HUES48 (cell line): ENCODE results near the gene RAB43.
"Not testable (repeated sequence)": the region's sequence is repeated elsewhere in the genome, so short reads cannot be mapped to it uniquely, and the experiment has no call there.

Source experiments
- H3K27ac ChIP-seq: one replicate; pipeline ENCODE4 v1.7.0; 2013; ENCODE audit warnings: low read depth, low read length, inconsistent platforms
- H3K27me3 ChIP-seq: 2 replicates; pipeline ENCODE4 v1.6.1; 2013; ENCODE audit warnings: mild to moderate bottlenecking, low read length; ENCODE audit not compliant: control insufficient read depth, insufficient read depth
- H3K36me3 ChIP-seq: 2 replicates; pipeline ENCODE4 v1.6.1; 2013; ENCODE audit warnings: low read length; ENCODE audit not compliant: control insufficient read depth, insufficient read depth
- H3K4me1 ChIP-seq: 2 replicates; pipeline ENCODE4 v1.6.1; 2013; ENCODE audit warnings: mild to moderate bottlenecking, low read length; ENCODE audit not compliant: control insufficient read depth, insufficient read depth
- H3K4me3 ChIP-seq: 2 replicates; pipeline ENCODE4 v1.5.1; 2013; ENCODE audit warnings: mild to moderate bottlenecking, low read depth, low read length
- H3K9ac ChIP-seq: 2 replicates; pipeline ENCODE4 v1.6.1; 2013; ENCODE audit warnings: mild to moderate bottlenecking, low read depth, low read length, moderate library complexity
- H3K9me3 ChIP-seq: 2 replicates; pipeline ENCODE4 v1.6.1; 2013; ENCODE audit warnings: low read length; ENCODE audit not compliant: control insufficient read depth, insufficient read depth

RAB43 gene

DNA sequence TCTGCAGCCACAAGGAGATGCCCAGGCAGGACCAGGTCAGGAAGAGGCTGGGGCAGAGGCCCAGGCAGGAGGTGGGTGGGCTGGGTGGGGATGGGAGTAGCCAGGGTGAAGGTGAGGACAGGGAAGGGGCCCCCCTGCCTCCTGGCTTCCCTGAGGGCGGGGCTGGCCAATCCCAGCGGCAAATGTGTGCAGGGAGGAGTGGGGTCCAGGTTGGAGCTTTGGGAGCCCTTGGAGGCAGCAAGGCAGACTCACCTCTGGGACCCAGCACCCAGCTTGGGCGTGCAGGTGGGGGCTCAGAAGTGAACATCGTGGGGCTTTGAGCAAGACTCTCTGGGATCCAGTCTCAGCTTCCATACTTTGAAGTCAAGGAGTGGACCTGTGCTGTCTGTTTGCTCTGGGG lies 35.8 kb downstream of the RAB43 start:
- no peaks in the 10 kb centered on the region for H3K36me3 ChIP-seq
- H3K9ac ChIP-seq: no peak overlapping the region
- no peaks in the 10 kb centered on the region for H3K27me3 ChIP-seq
- no peak overlapping the region for H3K27ac ChIP-seq
- H3K4me3 ChIP-seq: no peak overlapping the region
- no peaks in the 10 kb centered on the region for H3K9me3 ChIP-seq
- H3K4me1 ChIP-seq: no peaks in the 10 kb centered on the region

DNA sequence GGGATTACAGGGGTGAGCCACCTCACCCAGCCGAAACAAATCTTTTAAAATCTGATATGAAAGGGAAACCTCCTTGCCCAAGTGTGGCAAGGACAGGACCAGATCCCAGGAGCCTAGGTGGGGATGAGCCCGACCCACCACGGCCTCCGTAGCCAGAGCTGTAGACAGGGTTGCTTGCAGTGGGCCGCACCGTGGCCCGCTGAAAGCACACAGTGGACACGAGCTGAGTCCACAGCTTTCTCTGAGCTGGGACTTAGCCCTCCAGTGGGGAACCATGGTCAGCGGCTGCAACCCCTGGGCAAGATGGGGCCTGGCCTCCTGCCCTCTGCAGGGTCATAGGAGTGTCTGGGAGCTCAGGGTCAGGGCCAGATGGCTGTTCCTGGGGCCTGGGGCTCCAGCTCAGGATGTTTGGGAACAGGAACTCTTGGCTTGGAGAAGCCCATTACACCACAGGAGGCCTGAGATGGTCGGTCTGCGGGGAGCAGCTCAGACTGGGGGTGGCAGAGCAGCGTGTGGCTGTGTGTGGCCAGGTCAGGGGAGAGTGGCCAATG lies 36.4 kb downstream of the RAB43 start:
- H3K4me1 ChIP-seq: no peaks in the 10 kb centered on the region
- no peaks in the 10 kb centered on the region for H3K36me3 ChIP-seq
- no peak overlapping the region for H3K9ac ChIP-seq

DNA sequence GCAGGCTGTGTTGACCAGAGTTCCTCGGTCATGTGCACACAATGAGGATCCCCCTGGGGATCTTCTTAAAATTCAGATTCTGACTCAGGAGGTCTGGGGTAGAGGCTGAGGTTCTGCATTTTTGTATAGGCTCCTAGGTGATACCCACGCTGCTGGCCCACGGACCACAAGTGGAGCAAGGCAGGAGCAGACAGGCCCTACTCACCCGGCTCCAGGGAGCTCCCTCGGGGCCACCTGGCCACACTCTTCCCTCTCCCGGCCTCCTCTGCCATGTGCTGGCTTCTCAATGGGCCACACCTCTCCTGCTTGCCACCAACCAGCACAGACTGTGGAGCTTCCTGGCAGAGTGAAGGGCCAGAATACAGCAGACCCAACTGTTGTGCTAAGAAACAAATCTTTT lies 37.1 kb downstream of the RAB43 start:
- H3K9ac ChIP-seq: no peak overlapping the region
- no peak overlapping the region for H3K4me3 ChIP-seq
- no peaks in the 10 kb centered on the region for H3K9me3 ChIP-seq
- H3K27ac ChIP-seq: no peak overlapping the region
- H3K4me1 ChIP-seq: no peaks in the 10 kb centered on the region
- H3K27me3 ChIP-seq: no peaks in the 10 kb centered on the region
- no peaks in the 10 kb centered on the region for H3K36me3 ChIP-seq

More for the DNA sequence above, 36.4 kb downstream of the RAB43 start:
- no peaks in the 10 kb centered on the region for H3K9me3 ChIP-seq
- H3K4me3 ChIP-seq: no peak overlapping the region
- H3K27me3 ChIP-seq: no peaks in the 10 kb centered on the region
- no peak overlapping the region for H3K27ac ChIP-seq

GRCh38 chr3:129082026-129082425 lies 39.6 kb downstream of the RAB43 start:
- Histone ChIP-seq H3K9ac (no peak overlapping the region), H3K36me3 (no peaks in the 10 kb centered on the region), H3K27me3 (no peaks in the 10 kb centered on the region), H3K9me3 (no peaks in the 10 kb centered on the region), H3K4me3 (no peak overlapping the region), H3K4me1 (no peaks in the 10 kb centered on the region), H3K27ac (no peak overlapping the region)

GRCh38 chr3:129081503-129081902 lies 40.1 kb downstream of the RAB43 start:
- H3K4me1 ChIP-seq: no peaks in the 10 kb centered on the region
- H3K4me3 ChIP-seq: no peak overlapping the region
- H3K27ac ChIP-seq: no peak overlapping the region
- no peaks in the 10 kb centered on the region for H3K9me3 ChIP-seq
- no peaks in the 10 kb centered on the region for H3K27me3 ChIP-seq
- no peak overlapping the region for H3K9ac ChIP-seq
- no peaks in the 10 kb centered on the region for H3K36me3 ChIP-seq

DNA sequence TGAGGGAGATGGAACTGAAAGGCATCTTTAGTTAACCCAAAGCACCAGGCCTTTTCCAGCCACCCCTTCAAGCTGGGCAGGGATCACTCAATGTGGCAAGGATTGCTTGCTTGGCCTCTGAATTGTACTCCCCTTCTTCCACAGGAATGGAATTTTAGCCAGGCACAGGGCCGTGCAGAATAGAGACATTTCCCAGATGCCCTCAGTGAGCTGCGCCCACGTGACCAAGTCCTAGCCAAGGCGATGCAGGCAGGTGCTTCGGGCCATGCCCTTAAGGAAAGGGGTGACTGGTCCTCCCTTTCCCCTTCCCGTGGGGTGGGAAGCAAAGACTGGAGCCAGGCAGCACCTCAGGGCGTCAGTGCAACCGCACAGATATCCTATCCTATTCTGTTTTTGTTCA lies 43.1 kb downstream of the RAB43 start:
- Histone ChIP-seq H3K27me3 (no peaks in the 10 kb centered on the region), H3K27ac (no peak overlapping the region), H3K4me1 (no peaks in the 10 kb centered on the region), H3K9ac (no peak overlapping the region), H3K9me3 (no peaks in the 10 kb centered on the region), H3K4me3 (no peak overlapping the region), H3K36me3 (no peaks in the 10 kb centered on the region)

- no peak overlapping the region for H3K4me3 ChIP-seq
- no peaks in the 10 kb centered on the region for H3K4me1 ChIP-seq
- H3K9me3 ChIP-seq: no peaks in the 10 kb centered on the region
- no peaks in the 10 kb centered on the region for H3K27me3 ChIP-seq
- H3K27ac ChIP-seq: no peak overlapping the region
- no peak overlapping the region for H3K9ac ChIP-seq
- no peaks in the 10 kb centered on the region for H3K36me3 ChIP-seq
Observed at GRCh38 chr3:129077222-129077621, 44.4 kb downstream of the RAB43 start.

GRCh38 chr3:129070086-129070885 lies 51.3 kb downstream of the RAB43 start:
- no peaks in the 10 kb centered on the region for H3K9me3 ChIP-seq
- no peaks in the 10 kb centered on the region for H3K4me1 ChIP-seq
- H3K4me3 ChIP-seq: no peak overlapping the region
- H3K27ac ChIP-seq: no peak overlapping the region
- no peak overlapping the region for H3K9ac ChIP-seq
- no peaks in the 10 kb centered on the region for H3K27me3 ChIP-seq
- no peaks in the 10 kb centered on the region for H3K36me3 ChIP-seq

GRCh38 chr3:129069313-129070085 lies 52.1 kb downstream of the RAB43 start:
- not testable (repeated sequence) for H3K4me1 ChIP-seq, H3K9ac ChIP-seq, H3K9me3 ChIP-seq

DNA sequence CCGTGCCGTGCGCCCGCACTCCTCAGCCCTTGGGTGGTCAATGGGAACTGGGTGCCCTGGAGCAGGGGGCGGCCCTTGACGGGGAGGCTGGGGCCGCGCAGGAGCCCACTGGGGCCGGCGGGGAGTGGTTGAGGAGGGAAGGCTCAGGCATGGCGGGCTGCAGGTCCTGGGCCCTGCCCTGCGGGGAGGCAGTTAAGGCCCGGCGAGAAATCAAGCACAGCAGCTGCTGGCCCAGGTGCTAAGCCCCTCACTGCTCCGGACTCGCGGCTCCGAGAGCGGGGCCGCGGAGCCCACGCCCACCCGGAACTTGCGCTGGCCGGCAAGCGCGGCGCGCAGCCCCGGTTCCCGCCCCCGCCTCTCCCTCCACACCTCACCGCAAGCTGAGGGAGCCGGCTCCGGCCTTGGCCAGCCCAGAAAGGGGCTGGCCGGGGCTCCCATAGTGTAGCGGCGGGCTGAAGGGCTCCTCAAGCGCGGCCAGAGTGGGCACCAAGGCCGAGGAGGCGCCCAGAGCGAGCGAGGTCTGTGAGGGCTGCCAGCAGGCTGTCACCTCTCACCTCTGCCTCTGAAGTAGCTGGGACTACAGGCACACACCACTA lies 53.2 kb downstream of the RAB43 start:
- Histone ChIP-seq H3K36me3 (no peaks in the 10 kb centered on the region), H3K27me3 (no peaks in the 10 kb centered on the region), H3K4me1 (no peaks in the 10 kb centered on the region), H3K9me3 (no peaks in the 10 kb centered on the region), H3K27ac (no peak overlapping the region), H3K9ac (no peak overlapping the region), H3K4me3 (no peak overlapping the region)

More at GRCh38 chr3:129069313-129070085, 52.1 kb downstream of the RAB43 start:
- not testable (repeated sequence) for H3K27ac ChIP-seq, H3K4me3 ChIP-seq, H3K36me3 ChIP-seq, H3K27me3 ChIP-seq

- not testable (repeated sequence) for H3K4me3 ChIP-seq, H3K9me3 ChIP-seq, H3K9ac ChIP-seq, H3K4me1 ChIP-seq, H3K27me3 ChIP-seq, H3K27ac ChIP-seq, H3K36me3 ChIP-seq
Observed at GRCh38 chr3:129067719-129068118, 53.9 kb downstream of the RAB43 start.
